ENCODE measurements around the gene LY6G6D. TPM values are rescaled to one million over a fixed set of nuclear protein-coding genes. Genes with fewer than 3 reads are reported as not detected.
A peak's percentile ranks its signal among the peaks of the same experiment; 100 is the strongest.

The LY6G6D gene
- total RNA-seq, 3 donors from 2014 or later: 0.90 to 6.1 TPM; not detected in 1

GRCh38 chr6:31727717-31728671 lies 12.8 kb downstream of the LY6G6D start:
- intact Hi-C loops (cut with DNase I, micrococcal nuclease): no loop called here
- H3K4me1 ChIP-seq (ENCODE audit: low read depth): peaks cover 23% of the 10 kb centered on the region
- DNase-seq (peak in 2 of 3 donors; percentile 43 to 52), ATAC-seq (no peak)
- H3K9me3 ChIP-seq: no peaks in the 10 kb centered on the region
- peaks cover 7% of the 10 kb centered on the region for H3K36me3 ChIP-seq (ENCODE audit: low read depth)
- no peak overlapping the region for H3K4me3 ChIP-seq
- TF ChIP-seq CTCF (IDR thresholded peaks at IDR 0.05): no peak

GRCh38 chr6:31728767-31729514 lies 13.8 kb downstream of the LY6G6D start, which contains the start of gene DDAH2:
Gene DDAH2 (minus strand): TSS chr6:31729299. CDS start chr6:31729161, 138 bp downstream.
- H3K9me3 ChIP-seq: no peaks in the 10 kb centered on the region
- ATAC-seq (peak; percentile 57), DNase-seq (peak; percentile 42 to 76 (median 64))
- H3K36me3 ChIP-seq (ENCODE audit: low read depth): peaks cover 7% of the 10 kb centered on the region
- H3K4me1 ChIP-seq (ENCODE audit: low read depth): peaks cover 26% of the 10 kb centered on the region
- peak within 1 kb of the TSS; percentile 33 for H3K4me3 ChIP-seq
- TF ChIP-seq CTCF (IDR thresholded peaks at IDR 0.05): no peak
- intact Hi-C loops (cut with DNase I, micrococcal nuclease): no loop called here

- Histone ChIP-seq H3K4me3 (peak overlapping the region; percentile 33), H3K9me3 (no peaks in the 10 kb centered on the region), H3K4me1 (ENCODE audit: low read depth) (peaks cover 32% of the 10 kb centered on the region), H3K36me3 (ENCODE audit: low read depth) (peaks cover 7% of the 10 kb centered on the region)
- peak; percentile 96 to 98 (median 97) for DNase-seq
- intact Hi-C loops (cut with DNase I, micrococcal nuclease): no loop called here
- peak; percentile 85 for ATAC-seq
- peak; percentile 54 for TF ChIP-seq CTCF (IDR thresholded peaks at IDR 0.05)
Measured at GRCh38 chr6:31729515-31729978, 14.4 kb downstream of the LY6G6D start.

- intact Hi-C loops (cut with DNase I, micrococcal nuclease): loop anchor here in 1 of 2 donors (5.0 kb wide), 1 partner anchor 102 kb away; no protein-coding TSS in a partner anchor
- Histone ChIP-seq H3K9me3 (no peaks in the 10 kb centered on the region), H3K36me3 (ENCODE audit: low read depth) (peaks cover 7% of the 10 kb centered on the region), H3K4me1 (ENCODE audit: low read depth) (peaks cover 34% of the 10 kb centered on the region), H3K4me3 (peak overlapping the region; percentile 33)
- ATAC-seq (peak; percentile 70), DNase-seq (peak; percentile 92 to 94 (median 93))
- no peak for TF ChIP-seq CTCF (IDR thresholded peaks at IDR 0.05)
Measured at GRCh38 chr6:31729979-31730630, 15.0 kb downstream of the LY6G6D start.

- DNase-seq: no peak
- no peak for ATAC-seq
- intact Hi-C loops (cut with DNase I, micrococcal nuclease): loop anchor here in 1 of 2 donors (5.0 kb wide), 1 partner anchor 102 kb away; no protein-coding TSS in a partner anchor
- H3K9me3 ChIP-seq: no peaks in the 10 kb centered on the region
- H3K4me3 ChIP-seq: no peak overlapping the region
- H3K36me3 ChIP-seq (ENCODE audit: low read depth): peaks cover 7% of the 10 kb centered on the region
- TF ChIP-seq CTCF (IDR thresholded peaks at IDR 0.05): no peak
- peaks cover 33% of the 10 kb centered on the region for H3K4me1 ChIP-seq (ENCODE audit: low read depth)
Measured at GRCh38 chr6:31730631-31731086, 15.5 kb downstream of the LY6G6D start.

Measured in mucosa of descending colon (tissue), 3 donors.